Testis (tissue), 3 donors: ENCODE measurements around the gene KDM1B. TPM values are rescaled to one million over a fixed set of nuclear protein-coding genes. Genes with fewer than 3 reads are reported as not detected.

Experiments used
- DNase-seq: peaks from one replicate; pipeline ENCODE4 v3.0.0-alpha.2; 2019
- H3K27ac ChIP-seq, 2 donors: fragments of 200-600 bp; sonication (generic); one replicate each; pipeline ENCODE4 v1.5.1; 2019
- H3K27me3 ChIP-seq: fragments of 200-600 bp; sonication (generic); one replicate; pipeline ENCODE4 v1.5.1; 2019
- H3K36me3 ChIP-seq: fragments of 200-600 bp; sonication (generic); one replicate; pipeline ENCODE4 v1.5.1; 2017; ENCODE audit warnings: low read depth; ENCODE audit errors: missing control alignments
- H3K4me1 ChIP-seq: fragments of 200-600 bp; sonication (generic); one replicate; pipeline ENCODE4 v1.5.1; 2019
- H3K4me3 ChIP-seq, 2 donors: fragments of 200-600 bp; sonication (generic); one replicate each; pipeline ENCODE4 v1.5.1; 2017 to 2019
- H3K9me3 ChIP-seq: fragments of 200-600 bp; sonication (generic); one replicate; pipeline ENCODE4 v1.5.1; 2017
- POLR2A ChIP-seq: fragments of 450-650 bp; IDR thresholded peaks from one replicate; pipeline ENCODE4 v1.6.1; 2017; ENCODE audit warnings: antibody characterized with exemption, mild to moderate bottlenecking, moderate library complexity
- WGBS, 2 donors: methylation state at CpG; one replicate each; pipeline ENCODE4 v1.1.5; 2018; 5-methylcytosine and 5-hydroxymethylcytosine counted together
- intact Hi-C: fragments of 100-400 bp; cut with DNase I; formaldehyde crosslinking; loops from one replicate; pipeline ENCODE4 v1.15.1; 2023; ENCODE audit warnings: low total_unique reads
- polyA plus RNA-seq: library from polyadenylated mRNA; stranded (reverse); fragments of 350-450 nt; fragmentation: Illumina TruSeq; extraction: RNeasy Lipid Tissue Mini Kit (QIAGEN cat#74804); gene quantifications from one replicate; pipeline ENCODE4 v1.2.3, GENCODE V29; 2014; ENCODE audit warnings: low read depth, low replicate concordance; ENCODE audit not compliant: insufficient read depth
- total RNA-seq, 2 donors: library from RNA; depleted of rRNA; stranded (reverse); fragments of >200 nt; gene quantifications; one replicate each; pipeline ENCODE4 v1.2.3, GENCODE V29; 2016
- TF ChIP-seq, protein P1 (sequence below), 3 experiments: fragments of 450-650 bp in 2 of 3; fragments of 200-600 bp in 1 of 3; sonication (generic) in 1 of 3; IDR thresholded peaks; one replicate each; pipeline ENCODE4 v1.5.1; 2016 to 2019; ENCODE audit warnings: antibody characterized with exemption in 3 of 3, mild to moderate bottlenecking in 2 of 3, moderate library complexity in 1 of 3

KDM1B gene
- total and polyA plus RNA-seq, 3 donors from 2014 or later, result 32.1 to 41.1 (median 38.1) TPM

DNA sequence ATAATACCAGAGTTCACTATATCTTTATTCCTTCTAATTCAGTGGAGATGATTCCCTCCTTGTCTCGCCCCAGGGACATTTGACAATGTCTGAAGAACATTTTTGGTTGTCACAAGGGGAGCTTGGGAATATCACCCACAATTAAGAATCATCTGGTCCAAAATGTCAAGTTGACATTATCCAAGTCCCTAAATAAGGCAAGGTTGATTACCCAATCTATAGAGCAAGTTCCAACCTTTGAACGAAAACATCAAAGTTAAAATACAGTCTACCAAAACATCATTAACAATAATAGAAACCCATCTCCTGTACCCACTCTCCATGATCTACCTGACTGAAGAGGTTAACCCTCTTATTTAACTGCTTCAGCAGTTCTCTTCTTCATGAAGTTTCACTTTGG, 93.5 kb downstream of the KDM1B start:
- Histone ChIP-seq H3K27me3 (no peaks in the 10 kb centered on the region), H3K9me3 (no peaks in the 10 kb centered on the region), H3K4me3 (no peak overlapping the region), H3K36me3 (no peaks in the 10 kb centered on the region), H3K27ac (no peak overlapping the region), H3K4me1 (no peaks in the 10 kb centered on the region)
- intact Hi-C loops, result no loop called here
- no peak for TF ChIP-seq POLR2A
- TF ChIP-seq, protein P1, sequence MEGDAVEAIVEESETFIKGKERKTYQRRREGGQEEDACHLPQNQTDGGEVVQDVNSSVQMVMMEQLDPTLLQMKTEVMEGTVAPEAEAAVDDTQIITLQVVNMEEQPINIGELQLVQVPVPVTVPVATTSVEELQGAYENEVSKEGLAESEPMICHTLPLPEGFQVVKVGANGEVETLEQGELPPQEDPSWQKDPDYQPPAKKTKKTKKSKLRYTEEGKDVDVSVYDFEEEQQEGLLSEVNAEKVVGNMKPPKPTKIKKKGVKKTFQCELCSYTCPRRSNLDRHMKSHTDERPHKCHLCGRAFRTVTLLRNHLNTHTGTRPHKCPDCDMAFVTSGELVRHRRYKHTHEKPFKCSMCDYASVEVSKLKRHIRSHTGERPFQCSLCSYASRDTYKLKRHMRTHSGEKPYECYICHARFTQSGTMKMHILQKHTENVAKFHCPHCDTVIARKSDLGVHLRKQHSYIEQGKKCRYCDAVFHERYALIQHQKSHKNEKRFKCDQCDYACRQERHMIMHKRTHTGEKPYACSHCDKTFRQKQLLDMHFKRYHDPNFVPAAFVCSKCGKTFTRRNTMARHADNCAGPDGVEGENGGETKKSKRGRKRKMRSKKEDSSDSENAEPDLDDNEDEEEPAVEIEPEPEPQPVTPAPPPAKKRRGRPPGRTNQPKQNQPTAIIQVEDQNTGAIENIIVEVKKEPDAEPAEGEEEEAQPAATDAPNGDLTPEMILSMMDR (IDR thresholded peaks at IDR 0.05), result no peak
- 98% methylated on average over 2 of the region's 2 CpGs for WGBS, 2 donors
- DNase-seq, result no peak

DNA sequence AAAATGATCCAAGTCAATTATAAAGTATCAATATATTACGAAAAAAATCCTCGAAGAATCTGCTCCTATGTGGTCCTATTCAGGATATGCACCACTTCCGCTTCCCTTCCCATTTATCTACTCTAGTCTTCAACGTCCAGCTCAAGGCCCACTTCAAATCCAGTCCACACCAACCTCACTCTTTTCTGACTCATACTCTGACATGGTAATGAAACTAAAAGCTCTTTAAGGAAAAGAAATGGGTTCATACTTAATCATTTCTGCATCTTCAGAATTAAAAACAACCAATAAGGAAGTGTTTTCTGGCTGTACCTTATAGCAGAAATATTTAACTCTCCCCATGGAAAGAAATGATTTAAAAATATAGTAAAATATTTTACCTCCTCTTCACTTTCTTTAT, 94.0 kb downstream of the KDM1B start:
- WGBS, 2 donors, result 90 to 92% methylated on average over 4 of the region's 4 CpGs

DNA sequence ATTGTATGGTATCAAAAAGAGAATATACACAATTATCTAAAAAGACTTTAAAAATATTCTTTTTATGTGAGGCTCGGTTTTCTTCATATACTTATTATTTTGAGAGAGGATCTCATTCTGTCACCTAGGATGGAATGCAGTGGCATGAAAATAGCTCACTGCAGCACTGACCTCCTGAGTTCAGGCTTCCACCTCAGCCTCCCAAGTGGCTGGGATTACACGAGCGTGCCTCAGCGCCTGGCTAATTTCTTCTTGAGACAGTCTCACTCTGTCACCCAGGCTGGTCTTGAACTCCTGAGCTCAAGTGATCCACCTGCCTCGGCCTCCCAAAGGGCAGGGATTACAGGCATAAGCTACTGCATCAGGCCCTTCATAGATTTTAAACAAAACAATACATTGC, 98.4 kb downstream of the KDM1B start:
- DNase-seq, result no peak
- H3K9me3 ChIP-seq, result no peaks in the 10 kb centered on the region
- no peaks in the 10 kb centered on the region for H3K4me1 ChIP-seq
- no peaks in the 10 kb centered on the region for H3K36me3 ChIP-seq
- no peak for TF ChIP-seq POLR2A
- TF ChIP-seq, protein P1 (IDR thresholded peaks at IDR 0.05), result no peak
- no peak overlapping the region for H3K27ac ChIP-seq
- H3K4me3 ChIP-seq, result no peak overlapping the region
- no peaks in the 10 kb centered on the region for H3K27me3 ChIP-seq
- 90 to 91% methylated on average over 5 of the region's 5 CpGs for WGBS, 2 donors
- intact Hi-C loops, result no loop called here

More for the DNA sequence above, 94.0 kb downstream of the KDM1B start:
- Histone ChIP-seq H3K4me3 (no peak overlapping the region), H3K36me3 (no peaks in the 10 kb centered on the region), H3K9me3 (no peaks in the 10 kb centered on the region), H3K27me3 (no peaks in the 10 kb centered on the region), H3K4me1 (no peaks in the 10 kb centered on the region), H3K27ac (no peak overlapping the region)
- TF ChIP-seq, protein P1 (IDR thresholded peaks at IDR 0.05), result no peak
- TF ChIP-seq POLR2A, result no peak
- intact Hi-C loops, result no loop called here
- no peak for DNase-seq

DNA sequence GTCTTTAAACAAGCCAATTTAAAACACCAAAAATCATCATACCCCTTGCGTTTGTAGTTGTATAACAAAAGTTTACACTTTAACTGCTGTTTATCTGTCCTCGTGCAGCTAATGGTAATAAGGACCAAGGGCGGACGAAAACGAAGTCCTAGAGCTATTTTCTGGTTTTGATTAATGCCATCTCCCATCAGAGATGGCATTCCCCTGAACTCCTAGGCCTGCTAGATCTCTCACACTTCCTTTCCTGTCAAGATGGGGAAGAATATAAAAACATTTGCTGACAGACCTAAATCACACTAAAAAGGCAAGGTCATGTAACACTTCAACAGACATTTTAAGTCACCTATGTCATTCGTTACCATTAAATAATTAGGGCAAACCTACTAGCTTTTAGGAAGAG, 99.6 kb downstream of the KDM1B start:
- TF ChIP-seq, protein P1 (IDR thresholded peaks at IDR 0.05), result no peak
- no peak for TF ChIP-seq POLR2A
- intact Hi-C loops, result no loop called here
- H3K4me1 ChIP-seq, result no peaks in the 10 kb centered on the region
- H3K27ac ChIP-seq, result no peak overlapping the region
- no peaks in the 10 kb centered on the region for H3K27me3 ChIP-seq
- no peaks in the 10 kb centered on the region for H3K36me3 ChIP-seq
- 86 to 89% methylated on average over 6 of the region's 6 CpGs for WGBS, 2 donors
- DNase-seq, result no peak
- no peak overlapping the region for H3K4me3 ChIP-seq
- H3K9me3 ChIP-seq, result no peaks in the 10 kb centered on the region

DNA sequence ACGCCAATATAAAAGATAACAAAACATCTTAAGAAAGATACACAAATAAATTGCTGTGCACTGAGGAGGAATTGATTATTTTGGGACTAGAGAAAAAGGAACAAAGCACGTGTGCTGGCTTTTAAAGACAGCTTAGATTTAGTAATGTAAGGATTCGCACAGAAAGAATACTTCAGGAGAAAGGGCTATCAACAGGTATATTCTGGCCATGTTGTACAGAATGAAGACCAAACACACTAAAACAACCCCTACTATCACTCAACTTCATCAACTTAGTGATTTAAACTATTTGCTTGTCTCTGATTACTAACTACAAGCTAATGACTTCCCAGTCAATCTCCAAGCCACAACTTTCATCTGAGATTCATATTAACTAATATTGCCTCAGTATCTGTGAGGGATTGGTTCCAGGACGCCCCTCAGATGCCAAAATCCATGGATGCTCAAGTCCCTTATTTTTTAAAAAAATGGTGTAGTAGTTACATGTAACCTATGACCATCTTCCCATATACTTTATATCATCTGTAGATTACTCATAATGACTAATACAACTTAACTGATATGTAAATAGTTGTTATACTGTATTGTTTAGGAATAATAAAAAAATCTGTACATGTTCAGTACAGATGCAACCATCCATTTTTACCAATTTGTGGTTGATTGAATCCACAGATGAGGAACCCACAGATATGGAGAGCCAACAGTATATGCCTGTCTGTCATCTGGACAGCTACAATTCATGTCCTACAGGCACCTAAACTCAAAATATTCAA, 104.6 kb downstream of the KDM1B start:
- no peak for TF ChIP-seq POLR2A
- TF ChIP-seq, protein P1 (IDR thresholded peaks at IDR 0.05), result no peak
- intact Hi-C loops, result no loop called here
- no peaks in the 10 kb centered on the region for H3K36me3 ChIP-seq

More for the DNA sequence above, 104.6 kb downstream of the KDM1B start:
- Histone ChIP-seq H3K9me3 (no peaks in the 10 kb centered on the region), H3K4me1 (peaks cover under 1% of the 10 kb centered on the region), H3K4me3 (no peak overlapping the region), H3K27me3 (no peaks in the 10 kb centered on the region), H3K27ac (no peak overlapping the region)
- no peak for DNase-seq
- WGBS, 2 donors, result 87 to 89% methylated on average over 4 of the region's 4 CpGs
